K562 (cell line): ENCODE measurements around the gene CSTF1. TPM values are rescaled to one million over a fixed set of nuclear protein-coding genes. Genes with fewer than 3 reads are reported as not detected.

Source experiments
- E2F1 ChIP-seq: sonication (generic); formaldehyde crosslinking; IDR thresholded peaks from 2 replicates; pipeline ENCODE4 v1.8.1; 2023; ENCODE audit warnings: mild to moderate bottlenecking, missing genetic modification reagents, moderate library complexity
- ETV5 ChIP-seq: sonication (generic); formaldehyde crosslinking; IDR thresholded peaks from 2 replicates; pipeline ENCODE4 v1.4.0; 2020; ENCODE audit warnings: low read depth, mild to moderate bottlenecking, missing genetic modification reagents
- GTF2E2 ChIP-seq: fragments of 200-800 bp; sonication (Bioruptor generic); IDR thresholded peaks from 2 replicates; pipeline ENCODE4 v1.6.1; 2016; ENCODE audit warnings: missing genetic modification characterization, missing compliant biosample characterization
- JUN ChIP-seq, 2 experiments: sonication (generic) in 1 of 2; formaldehyde crosslinking in 1 of 2; IDR thresholded peaks; 2 replicates each; pipeline versions ENCODE4 v1.6.1 to v1.8.0; 2012 to 2022; ENCODE audit warnings: borderline replicate concordance in 2 of 2, mild to moderate bottlenecking in 2 of 2, improper control_type of control experiment in 1 of 2, low read depth in 1 of 2, low read length in 1 of 2, missing genetic modification reagents in 1 of 2
- MEF2D ChIP-seq: conservative IDR thresholded peaks from 2 replicates; pipeline ENCODE4 v1.6.1; 2016; ENCODE audit warnings: low read depth, missing genetic modification characterization, missing compliant biosample characterization
- MTA2 ChIP-seq: fragments of 450-650 bp; IDR thresholded peaks from 2 replicates; pipeline ENCODE4 v1.6.1; 2016; ENCODE audit warnings: low read depth
- NBN ChIP-seq: fragments of 450-650 bp; IDR thresholded peaks from 2 replicates; pipeline ENCODE4 v1.6.1; 2016; ENCODE audit warnings: low read depth, mild to moderate bottlenecking
- NCOR1 ChIP-seq: fragments of 450-650 bp; IDR thresholded peaks from 2 replicates; pipeline ENCODE4 v1.6.1; 2016; ENCODE audit warnings: mild to moderate bottlenecking, moderate library complexity
- NFATC3 ChIP-seq: fragments of 450-650 bp; IDR thresholded peaks from 2 replicates; pipeline ENCODE4 v1.6.1; 2017; ENCODE audit warnings: mild to moderate bottlenecking
- PHF8 ChIP-seq: fragments of 200-600 bp; sonication (generic); IDR thresholded peaks from 2 replicates; pipeline ENCODE4 v1.6.1; 2012; ENCODE audit warnings: mixed run types, mild to moderate bottlenecking, inconsistent platforms, low read length, moderate library complexity, borderline replicate concordance
- SIN3A ChIP-seq, 2 experiments: fragments of 150-350 bp in 1 of 2; IDR thresholded peaks; 2 replicates each; pipeline ENCODE4 v1.6.1; 2011 to 2016; ENCODE audit warnings: borderline replicate concordance in 2 of 2, low read depth in 2 of 2, low read length in 2 of 2, mild to moderate bottlenecking in 2 of 2, moderate library complexity in 2 of 2; ENCODE audit not compliant: control insufficient read depth in 1 of 2
- SMC3 ChIP-seq: conservative IDR thresholded peaks from 2 replicates; pipeline ENCODE4 v1.6.1; 2011; ENCODE audit warnings: low read depth, low read length, improper control_type of control experiment; ENCODE audit not compliant: insufficient read depth
- TGIF2 ChIP-seq: sonication (generic); formaldehyde crosslinking; IDR thresholded peaks from 2 replicates; pipeline ENCODE4 v1.8.1; 2022; ENCODE audit warnings: mild to moderate bottlenecking, missing genetic modification reagents, moderate library complexity
- ZNF165 ChIP-seq: fragments of 250-450 bp; sonication (Bioruptor Pico); IDR thresholded peaks from 2 replicates; pipeline ENCODE4 v1.4.0; 2020; ENCODE audit warnings: borderline replicate concordance
- ZNF224 ChIP-seq: sonication (generic); formaldehyde crosslinking; IDR thresholded peaks from 2 replicates; pipeline ENCODE4 v1.8.0; 2022; ENCODE audit warnings: mild to moderate bottlenecking, missing genetic modification reagents
- ZNF431 ChIP-seq: sonication (generic); formaldehyde crosslinking; IDR thresholded peaks from 2 replicates; pipeline ENCODE4 v1.8.0; 2022; ENCODE audit warnings: mild to moderate bottlenecking, missing genetic modification reagents
- ZNF696 ChIP-seq: fragments of 250-450 bp; sonication (Bioruptor Pico); conservative IDR thresholded peaks from 2 replicates; pipeline ENCODE4 v1.4.0; 2020; ENCODE audit warnings: mild to moderate bottlenecking, moderate library complexity
- ZNF76 ChIP-seq: fragments of 250-450 bp; sonication (Bioruptor Pico); IDR thresholded peaks from 2 replicates; pipeline ENCODE4 v1.4.0; 2020; ENCODE audit warnings: mild to moderate bottlenecking, moderate library complexity, borderline replicate concordance
- ZSCAN29 ChIP-seq: fragments of 450-650 bp; IDR thresholded peaks from 2 replicates; pipeline ENCODE4 v1.6.1; 2017
- polyA plus RNA-seq, 8 experiments: library from polyadenylated mRNA; depleted of rRNA in 4 of 8; stranded (reverse) in 5 of 8; unstranded in 3 of 8; fragments of >200 nt; fragmentation: Nextera tagmentation in 2 of 8; fragmentation: Illumina TruSeq in 1 of 8; extraction: Ambion mirVana in 2 of 8; extraction: Trizol in 1 of 8; gene quantifications; 2 replicates each; pipeline versions ENCODE4 v1.2.1 to v1.2.3, GENCODE V29; 2011 to 2014; ENCODE audit warnings: inconsistent platforms in 1 of 8, missing spikeins in 1 of 8
- total RNA-seq, 7 experiments: library from RNA; depleted of rRNA in 6 of 7; stranded (reverse); fragments of >200 nt in 6 of 7; fragmentation: Illumina TruSeq in 2 of 7; extraction: Trizol in 2 of 7; gene quantifications; 2 replicates each; pipeline versions ENCODE4 v1.2.1 to v1.2.3, GENCODE V29; 2011 to 2021; ENCODE audit warnings: low replicate concordance in 1 of 7

The CSTF1 gene
- total and polyA plus RNA-seq, 9 of the 15 experiments (the other 6 are each of a cell fraction or from before 2014, with no cell fraction given): 30.8 to 110 (median 53.4) TPM

GRCh38 chr20:56359212-56360132, 33.0 kb upstream of the CSTF1 start (continued):
- TF ChIP-seq SMC3 (no peak), NFATC3 (no peak), GTF2E2 (tag) (no peak), NCOR1 (no peak), MEF2D (tag) (no peak), ZNF696 (CRISPR knock-in tag) (no peak), E2F1 (CRISPR knock-in tag) (no peak), ZNF224 (CRISPR knock-in tag) (no peak), NBN (no peak), TGIF2 (CRISPR knock-in tag) (no peak), ZSCAN29 (no peak), PHF8 (peak; percentile 34; the same call in 1 of the 2 replicates), ETV5 (CRISPR knock-in tag) (0 out of 2 replicates have a peak, but pooled peaks have one; percentile 21), JUN (IDR thresholded peaks at IDR 0.05; ENCODE audit: borderline replicate concordance, low read depth, low read length) (no peak), JUN (CRISPR knock-in tag; IDR thresholded peaks at IDR 0.05; ENCODE audit: borderline replicate concordance) (no peak), MTA2 (no peak), SIN3A (IDR thresholded peaks at IDR 0.05; ENCODE audit: borderline replicate concordance in 2 of 2, control insufficient read depth in 1 of 2, low read depth in 2 of 2, low read length in 2 of 2) (peak in 1 of 2 experiments; percentile 26; a peak in 1 of 4 replicates), ZNF76 (CRISPR knock-in tag) (no peak), ZNF165 (CRISPR knock-in tag) (0 out of 2 replicates have a peak, but pooled peaks have one; percentile 20), ZNF431 (CRISPR knock-in tag) (no peak)
